ENCODE measurements around the gene SYT12.

DNA sequence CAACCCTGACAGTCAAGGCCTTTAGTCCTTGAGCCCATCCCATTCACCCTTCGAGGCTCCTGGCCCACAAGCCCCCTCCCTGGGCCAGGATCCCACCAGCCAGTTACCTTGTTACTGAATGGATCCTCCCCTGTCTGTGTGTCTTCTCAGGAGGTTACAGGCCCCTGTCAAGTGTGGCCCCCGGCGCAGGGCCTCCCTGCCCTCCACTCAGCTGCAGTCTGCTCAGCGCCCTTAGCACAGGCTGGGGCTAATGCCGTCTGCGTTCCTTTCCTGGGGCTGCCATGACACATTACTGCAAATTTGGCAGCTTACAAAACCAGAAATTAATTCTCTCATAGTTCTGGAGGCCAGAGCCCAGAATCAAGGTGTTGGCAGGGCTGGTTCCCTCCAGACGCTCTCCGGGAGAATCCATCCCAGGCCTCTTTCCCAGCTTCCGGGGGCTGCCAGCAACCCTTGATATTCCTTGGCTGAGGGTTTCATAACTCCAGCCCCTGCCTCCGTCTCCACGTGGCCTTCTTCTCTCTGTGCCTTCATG, 9.4 kb upstream of the SYT12 start:
- TF ChIP-seq POLR2A (IDR thresholded peaks at IDR 0.05; ENCODE audit: low read depth) (no peak), EP300 (IDR thresholded peaks at IDR 0.05) (no peak)
- TF ChIP-seq, protein P1, sequence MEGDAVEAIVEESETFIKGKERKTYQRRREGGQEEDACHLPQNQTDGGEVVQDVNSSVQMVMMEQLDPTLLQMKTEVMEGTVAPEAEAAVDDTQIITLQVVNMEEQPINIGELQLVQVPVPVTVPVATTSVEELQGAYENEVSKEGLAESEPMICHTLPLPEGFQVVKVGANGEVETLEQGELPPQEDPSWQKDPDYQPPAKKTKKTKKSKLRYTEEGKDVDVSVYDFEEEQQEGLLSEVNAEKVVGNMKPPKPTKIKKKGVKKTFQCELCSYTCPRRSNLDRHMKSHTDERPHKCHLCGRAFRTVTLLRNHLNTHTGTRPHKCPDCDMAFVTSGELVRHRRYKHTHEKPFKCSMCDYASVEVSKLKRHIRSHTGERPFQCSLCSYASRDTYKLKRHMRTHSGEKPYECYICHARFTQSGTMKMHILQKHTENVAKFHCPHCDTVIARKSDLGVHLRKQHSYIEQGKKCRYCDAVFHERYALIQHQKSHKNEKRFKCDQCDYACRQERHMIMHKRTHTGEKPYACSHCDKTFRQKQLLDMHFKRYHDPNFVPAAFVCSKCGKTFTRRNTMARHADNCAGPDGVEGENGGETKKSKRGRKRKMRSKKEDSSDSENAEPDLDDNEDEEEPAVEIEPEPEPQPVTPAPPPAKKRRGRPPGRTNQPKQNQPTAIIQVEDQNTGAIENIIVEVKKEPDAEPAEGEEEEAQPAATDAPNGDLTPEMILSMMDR (IDR thresholded peaks at IDR 0.05): no peak
